Hematopoietic multipotent progenitor cell treated with erythropoietin and hydrocortisone succinate and interleukin-3 and kit ligand, for 8 days (in vitro differentiated cells): ENCODE results near the gene SP1.
"Not testable (repeated sequence)": the region's sequence is repeated elsewhere in the genome, so short reads cannot be mapped to it uniquely, and the experiment has no call there.

Experiments
- DNase-seq: peaks from one replicate; pipeline ENCODE4 v3.0.0-alpha.2; 2015

Gene SP1

DNA sequence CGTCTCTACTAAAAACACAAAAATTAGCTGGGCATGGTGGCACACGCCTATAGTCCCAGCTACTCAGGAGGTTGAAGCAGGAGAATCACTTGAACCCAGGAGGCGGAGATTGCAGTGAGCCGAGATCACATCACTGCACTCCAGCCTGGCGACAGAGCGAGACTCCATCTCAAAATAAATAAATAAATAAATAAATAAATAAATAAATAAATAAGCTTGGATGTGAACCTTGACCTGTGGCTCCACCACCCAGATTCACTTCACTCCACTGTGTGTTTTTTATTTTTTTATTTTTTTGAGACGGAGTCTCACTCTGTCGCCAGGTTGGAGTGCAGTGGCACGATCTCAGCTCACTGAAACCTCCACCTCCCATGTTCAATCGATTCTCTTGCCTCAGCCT is 18.3 kb upstream of the SP1 start:
- DNase-seq, result not testable (repeated sequence)

DNA sequence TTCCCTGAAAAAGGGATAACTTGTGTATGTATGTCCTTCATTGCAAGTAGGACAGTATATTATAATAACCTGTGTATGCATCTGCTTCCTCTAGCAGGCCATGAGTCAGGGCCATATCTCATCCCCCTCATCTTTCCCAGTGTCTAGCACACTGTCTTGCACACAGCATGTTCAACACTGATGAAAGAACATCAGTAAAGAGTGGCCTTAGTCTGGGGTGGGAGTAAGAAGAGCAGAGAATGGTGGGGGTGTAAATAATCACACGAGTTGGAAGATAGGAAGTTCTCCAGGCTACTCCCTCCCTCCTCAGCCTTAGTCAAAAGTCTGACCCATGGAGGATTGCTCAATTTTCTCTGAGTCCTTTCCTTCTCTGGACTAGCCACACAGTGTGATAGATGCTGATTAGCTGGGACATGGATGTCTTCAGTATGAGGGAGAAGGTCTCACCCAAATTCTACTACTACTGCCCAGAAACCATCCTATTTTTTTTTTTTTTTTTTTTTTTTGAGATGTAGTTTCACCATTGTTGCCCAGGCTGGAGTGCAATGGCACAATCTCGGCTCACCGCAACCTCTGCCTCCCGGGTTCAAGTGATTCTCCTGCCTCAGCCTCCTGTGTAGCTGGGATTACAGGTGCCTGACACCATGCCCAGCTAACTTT is 14.6 kb upstream of the SP1 start:
- peak; percentile 67 for DNase-seq

DNA sequence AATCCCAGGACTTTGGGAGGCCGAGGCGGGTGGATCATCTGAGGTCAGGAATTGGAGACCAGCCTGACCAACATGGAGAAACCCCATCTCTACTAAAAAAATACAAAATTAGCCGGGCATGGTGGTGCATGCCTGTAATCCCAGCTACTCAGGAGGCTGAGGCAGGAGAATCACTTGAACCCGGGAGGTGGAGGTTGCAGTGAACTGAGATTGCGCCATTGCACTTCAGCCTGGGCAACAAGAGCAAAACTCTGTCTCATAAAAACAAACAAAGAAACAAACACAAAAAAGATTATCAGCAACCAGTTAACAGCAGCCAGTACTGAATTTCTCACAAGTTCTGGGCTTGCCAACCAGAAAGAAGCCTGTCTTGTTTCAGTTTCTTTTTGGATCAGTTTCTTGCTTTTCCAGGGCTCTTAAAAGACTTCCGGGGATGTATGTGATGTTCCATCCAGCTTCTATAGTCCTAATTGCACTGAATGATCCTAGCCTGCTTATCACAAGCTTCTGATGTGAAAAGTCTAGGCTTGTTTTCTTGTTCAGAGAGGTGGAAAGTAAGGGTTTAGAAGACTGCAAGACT is 6.3 kb upstream of the SP1 start:
- not testable (repeated sequence) for DNase-seq

DNA sequence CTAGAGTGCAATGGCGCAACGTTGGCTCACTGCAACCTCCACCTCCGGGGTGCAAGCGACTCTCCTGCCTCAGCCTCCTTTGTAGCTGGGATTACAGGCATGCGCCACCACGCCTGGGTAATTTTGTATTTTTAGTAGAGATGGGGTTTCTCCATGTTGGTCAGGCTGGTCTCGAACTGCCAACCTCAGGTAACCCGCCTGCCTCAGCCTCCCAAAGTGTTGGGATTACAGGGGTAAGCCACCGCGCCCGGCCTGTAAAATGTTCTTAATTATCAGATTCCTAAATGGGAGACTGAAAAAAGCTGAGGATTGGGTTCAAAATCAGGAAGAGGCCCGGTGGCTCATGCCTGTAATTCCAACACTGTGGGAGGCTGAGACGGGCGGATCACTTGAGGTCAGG is 5.7 kb upstream of the SP1 start:
- not testable (repeated sequence) for DNase-seq

DNA sequence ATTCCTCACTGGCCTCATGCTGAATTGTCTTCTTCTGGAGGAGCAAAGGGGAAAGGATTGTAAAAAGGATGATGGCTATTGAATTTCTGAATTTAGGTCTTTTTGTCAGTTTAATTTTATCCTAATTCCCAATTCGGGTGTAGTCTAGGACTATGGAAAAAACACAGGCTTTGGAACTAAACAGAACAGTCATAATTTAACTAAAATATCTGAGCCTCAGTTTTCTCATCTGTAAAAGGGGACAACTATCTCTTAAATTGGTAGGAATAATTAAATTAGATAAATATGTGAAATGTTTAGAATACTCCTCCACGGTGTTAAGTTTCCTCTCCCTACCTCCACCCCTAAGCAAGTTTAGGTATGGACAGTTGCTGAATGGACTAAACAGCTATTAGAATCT is 3.2 kb upstream of the SP1 start:
- DNase-seq, result no peak

DNA sequence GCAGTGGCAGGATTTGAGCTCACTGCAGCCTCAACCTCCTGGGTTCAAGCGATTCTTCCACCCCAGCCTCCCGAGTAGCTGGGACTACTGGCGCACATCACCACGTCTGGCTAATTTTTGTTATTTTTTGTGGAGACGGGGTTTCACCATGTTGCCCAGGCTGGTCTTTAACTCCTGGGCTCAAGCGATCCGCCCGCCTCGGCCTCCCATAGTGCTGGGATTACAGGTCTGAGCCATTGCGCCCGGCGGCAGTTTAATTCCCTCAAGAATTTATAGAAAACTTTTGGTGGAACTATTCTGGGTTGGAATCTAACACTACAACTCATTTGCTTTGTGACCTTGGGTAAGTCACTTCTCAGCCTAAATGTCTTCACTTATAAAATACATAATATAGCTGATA is 1.8 kb upstream of the SP1 start:
- no peak for DNase-seq

DNA sequence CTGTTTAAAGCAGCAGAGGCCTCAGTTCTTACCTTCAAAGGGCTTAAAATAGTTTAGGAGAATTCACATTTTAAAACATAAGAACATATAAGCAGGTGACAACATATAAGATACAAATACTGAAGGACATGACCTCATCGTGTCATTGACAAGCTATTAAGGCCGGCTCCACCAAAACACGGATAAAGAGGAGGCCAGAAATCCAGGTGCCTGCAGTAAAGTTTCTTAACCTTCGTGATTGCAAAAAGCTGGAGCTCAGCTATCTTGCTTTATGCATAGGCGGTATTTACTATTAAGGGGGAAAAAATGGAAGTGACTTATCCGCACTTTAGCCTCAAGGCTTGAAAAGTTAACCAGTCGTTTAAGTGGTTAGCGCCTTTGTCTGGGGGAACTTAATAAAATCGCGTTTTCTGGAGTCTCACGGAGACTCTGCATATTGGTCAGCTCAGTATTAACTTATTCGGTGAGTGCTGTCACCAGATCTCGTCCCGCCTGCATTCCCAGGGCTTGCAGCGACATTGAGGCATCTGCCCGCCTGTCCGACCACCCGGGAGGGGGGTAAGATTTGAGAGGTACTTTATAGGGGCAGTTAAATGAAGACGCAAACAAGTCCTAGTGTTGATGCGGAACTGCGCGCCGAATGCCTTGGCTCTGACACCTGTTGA is 1.1 kb upstream of the SP1 start:
- peak; percentile 45 for DNase-seq

DNA sequence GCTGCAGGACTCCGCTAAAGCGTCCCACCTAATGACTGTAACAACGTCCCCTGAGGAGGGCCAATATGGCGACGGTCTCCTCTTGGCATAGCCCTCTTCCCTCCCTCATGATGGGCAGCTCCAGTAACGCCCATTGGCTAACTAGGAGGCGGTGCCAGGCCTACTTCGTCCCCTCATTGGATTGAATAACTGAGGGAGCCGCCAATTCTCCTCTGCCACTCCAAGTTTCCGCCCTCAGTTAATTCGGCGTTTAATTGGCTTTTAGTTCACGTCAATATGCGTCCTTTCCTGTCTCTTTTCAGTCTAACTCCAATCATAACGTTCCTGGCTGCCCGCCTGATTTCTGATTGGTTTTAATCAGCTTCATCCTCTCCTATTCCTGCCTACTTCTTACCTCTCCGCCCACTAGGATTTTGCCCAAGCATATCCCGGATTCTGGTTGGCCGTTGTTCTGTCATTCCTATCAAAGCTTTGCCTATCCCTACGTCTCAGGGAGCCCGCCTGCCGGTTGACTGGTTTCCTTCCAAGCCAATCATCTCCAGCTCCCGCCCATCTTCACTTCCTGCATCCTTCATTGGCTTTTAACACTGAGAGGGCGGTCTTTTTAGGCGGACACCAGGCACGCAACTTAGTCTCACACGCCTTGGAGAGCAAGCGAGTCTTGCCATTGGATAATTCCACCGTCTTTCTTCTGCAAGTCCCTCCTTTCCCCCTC is 430 bp upstream of the SP1 start:
- DNase-seq, result peak; percentile 100

DNA sequence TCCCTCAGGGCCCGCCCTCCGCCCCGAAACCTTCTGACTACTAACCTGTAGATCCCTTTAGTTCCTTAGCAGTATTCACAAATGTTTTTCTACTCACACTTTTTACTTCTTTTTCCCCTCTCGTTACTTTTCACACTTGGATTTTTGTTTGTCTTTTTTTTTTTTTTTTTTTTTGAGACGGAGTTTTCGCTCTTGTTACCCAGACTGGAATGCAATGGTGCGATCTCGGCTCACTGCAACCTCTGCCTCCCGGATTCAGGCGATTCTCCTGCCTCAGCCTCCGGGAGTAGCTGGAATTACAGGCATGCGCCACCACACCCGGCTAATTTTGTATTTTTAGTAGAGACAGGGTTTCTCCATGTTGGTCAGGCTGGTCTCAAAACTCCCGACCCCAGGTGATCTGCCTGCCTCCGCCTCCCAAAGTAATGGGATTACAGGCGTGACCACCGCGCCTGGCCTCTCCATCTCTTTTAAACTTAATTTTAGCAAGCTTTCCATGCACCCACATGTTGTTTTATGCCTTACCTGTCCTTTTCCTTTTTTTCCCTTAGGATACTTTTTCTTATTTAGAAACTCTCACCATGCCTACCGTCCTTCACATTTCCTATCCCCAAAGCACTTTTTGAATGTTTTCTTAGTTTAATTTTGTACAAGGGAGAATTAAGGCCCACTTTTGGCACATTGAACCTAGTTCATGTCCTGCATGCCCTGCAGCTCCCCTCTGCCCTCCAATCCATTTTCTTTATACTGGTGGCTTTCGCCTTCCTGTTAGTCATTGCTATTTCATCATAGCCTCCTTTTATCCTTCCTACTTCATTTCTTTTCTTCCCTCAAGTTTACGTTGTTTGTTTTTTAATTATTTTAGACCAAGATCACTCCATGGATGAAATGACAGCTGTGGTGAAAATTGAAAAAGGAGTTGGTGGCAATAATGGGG is 1.1 kb downstream of the SP1 start:
- no peak for DNase-seq

DNA sequence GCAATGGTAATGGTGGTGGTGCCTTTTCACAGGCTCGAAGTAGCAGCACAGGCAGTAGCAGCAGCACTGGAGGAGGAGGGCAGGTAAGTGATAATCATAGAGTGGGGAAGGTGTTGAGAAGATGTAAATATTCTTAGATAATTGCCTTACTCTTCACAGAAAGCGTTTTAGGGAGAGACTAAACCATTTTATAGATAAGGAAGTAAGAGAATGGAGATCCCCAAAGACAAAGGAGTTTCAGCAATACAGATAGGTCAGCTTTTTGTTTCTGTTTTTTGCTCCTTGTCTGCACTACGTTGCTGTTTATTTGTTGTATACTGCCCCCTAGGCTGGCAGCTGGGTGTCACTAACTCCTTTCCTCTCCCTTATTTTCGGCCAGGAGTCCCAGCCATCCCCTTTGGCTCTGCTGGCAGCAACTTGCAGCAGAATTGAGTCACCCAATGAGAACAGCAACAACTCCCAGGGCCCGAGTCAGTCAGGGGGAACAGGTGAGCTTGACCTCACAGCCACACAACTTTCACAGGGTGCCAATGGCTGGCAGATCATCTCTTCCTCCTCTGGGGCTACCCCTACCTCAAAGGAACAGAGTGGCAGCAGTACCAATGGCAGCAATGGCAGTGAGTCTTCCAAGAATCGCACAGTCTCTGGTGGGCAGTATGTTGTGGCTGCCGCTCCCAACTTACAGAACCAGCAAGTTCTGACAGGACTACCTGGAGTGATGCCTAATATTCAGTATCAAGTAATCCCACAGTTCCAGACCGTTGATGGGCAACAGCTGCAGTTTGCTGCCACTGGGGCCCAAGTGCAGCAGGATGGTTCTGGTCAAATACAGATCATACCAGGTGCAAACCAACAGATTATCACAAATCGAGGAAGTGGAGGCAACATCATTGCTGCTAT is 2.0 kb downstream of the SP1 start:
- DNase-seq, result peak; percentile 84

DNA sequence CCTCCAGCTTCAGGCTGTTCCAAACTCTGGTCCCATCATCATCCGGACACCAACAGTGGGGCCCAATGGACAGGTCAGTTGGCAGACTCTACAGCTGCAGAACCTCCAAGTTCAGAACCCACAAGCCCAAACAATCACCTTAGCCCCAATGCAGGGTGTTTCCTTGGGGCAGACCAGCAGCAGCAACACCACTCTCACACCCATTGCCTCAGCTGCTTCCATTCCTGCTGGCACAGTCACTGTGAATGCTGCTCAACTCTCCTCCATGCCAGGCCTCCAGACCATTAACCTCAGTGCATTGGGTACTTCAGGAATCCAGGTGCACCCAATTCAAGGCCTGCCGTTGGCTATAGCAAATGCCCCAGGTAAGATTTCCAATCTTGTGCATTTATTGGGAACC is 3.3 kb downstream of the SP1 start:
- DNase-seq, result no peak

DNA sequence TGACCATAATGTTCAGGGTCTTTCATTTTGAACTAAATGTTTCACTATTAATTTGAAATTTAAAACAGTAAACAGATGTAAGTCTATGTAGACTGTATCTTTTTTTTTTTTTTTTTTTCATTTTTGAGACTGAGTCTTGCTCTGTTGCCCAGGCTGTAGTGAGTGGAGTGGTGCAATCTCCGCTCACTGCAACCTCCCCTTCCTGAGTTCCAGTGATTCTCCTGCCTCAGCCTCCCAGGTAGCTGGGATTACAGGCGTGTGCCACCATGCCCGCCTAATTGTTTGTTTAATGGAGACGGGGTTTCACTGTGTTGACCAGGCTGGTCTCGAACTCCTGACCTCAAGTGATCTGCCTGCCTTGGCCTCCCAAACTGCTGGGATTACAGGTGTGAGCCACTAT is 6.4 kb downstream of the SP1 start:
- not testable (repeated sequence) for DNase-seq

DNA sequence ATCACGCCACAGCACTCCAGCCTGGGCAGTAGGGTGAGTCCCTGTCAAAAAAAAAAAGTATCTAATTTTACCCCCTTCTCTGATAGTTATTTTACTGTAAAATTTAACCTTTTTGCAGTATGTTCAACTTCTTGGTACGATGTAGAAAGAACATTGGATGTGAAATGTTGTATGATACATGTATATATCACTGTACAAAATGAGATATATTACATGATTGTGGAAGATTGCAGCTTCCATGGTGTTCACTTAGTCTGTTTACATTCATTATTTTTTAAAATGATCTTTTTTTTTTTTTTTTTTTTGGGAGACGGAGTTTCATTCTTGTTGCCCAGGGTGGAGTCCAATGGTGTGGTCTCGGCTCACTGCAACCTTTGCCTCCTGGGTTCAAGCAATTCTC is 9.0 kb downstream of the SP1 start:
- no peak for DNase-seq

DNA sequence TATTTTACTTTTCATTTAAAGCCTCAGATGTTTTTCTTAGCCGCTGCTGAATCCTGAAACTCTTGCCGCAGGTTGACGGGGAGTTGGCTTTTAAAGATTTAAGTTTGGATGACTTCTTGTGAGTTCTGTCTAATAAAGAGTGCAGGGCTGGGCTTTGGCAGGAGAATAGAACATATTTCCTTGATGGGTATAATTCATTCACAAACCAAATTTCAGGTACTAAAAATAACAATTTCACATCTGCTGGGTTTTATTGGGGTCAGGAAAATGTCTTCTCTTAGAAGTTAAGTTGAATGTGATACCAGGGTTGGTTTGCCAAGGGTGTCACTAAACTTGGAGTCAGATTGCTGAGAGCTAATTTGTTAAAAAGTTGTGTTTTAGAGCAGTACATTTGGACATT is 9.7 kb downstream of the SP1 start:
- no peak for DNase-seq

DNA sequence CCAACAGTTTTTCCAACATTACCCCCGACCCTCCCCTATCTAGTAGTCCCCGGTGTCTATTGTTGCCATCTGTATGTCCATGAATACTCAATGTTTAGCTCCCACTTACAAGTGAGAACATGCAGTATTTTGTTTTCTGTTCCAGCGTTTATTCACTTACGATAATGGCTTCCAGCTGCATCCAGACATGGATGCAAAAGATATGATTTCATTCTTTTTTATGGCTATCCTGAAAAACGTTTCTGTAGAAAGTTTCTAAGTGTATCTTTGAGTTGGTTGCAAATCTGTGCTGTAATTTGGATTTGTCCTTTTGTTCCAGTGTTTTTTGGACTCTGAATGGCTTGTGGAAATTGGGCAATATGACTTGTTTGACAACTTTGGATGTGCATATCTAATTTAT is 11.7 kb downstream of the SP1 start:
- no peak for DNase-seq

DNA sequence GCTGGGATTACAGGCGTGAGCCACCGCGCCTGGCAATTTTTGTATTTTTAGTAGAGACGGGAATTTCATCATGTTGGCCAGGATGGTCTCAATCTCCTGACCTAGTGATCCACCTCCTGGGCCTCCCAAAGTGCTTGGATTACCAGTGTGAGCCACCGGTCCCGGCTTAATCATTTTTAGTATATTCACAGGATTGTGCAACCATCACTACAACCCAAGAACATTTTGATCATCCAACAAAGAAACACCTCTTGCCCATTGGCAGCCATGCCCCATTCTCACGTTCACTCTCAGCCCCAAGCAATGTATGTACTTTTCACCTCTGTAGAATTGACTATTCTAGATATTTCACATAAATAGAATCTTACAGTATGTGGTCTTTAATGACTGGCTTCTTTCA is 19.9 kb downstream of the SP1 start:
- DNase-seq, result no peak

DNA sequence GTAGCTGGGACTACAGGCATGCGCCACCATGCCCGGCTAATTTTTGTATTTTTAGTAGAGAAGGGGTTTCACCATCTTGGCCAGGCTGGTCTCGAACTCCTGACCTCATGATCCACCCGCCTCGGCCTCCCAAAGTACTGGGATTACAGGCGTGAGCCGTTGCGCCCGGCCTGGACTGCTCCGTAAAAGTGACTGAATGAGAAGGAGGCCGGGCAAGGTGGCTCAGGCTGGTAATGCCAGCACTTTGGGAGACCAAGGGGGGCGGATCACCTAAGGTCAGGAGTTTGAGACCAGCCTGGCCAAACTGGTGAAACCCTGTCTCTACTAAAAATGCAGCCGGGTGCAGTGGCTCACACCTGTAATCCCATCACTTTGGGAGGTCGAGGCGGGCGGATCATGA is 22.4 kb downstream of the SP1 start:
- not testable (repeated sequence) for DNase-seq

DNA sequence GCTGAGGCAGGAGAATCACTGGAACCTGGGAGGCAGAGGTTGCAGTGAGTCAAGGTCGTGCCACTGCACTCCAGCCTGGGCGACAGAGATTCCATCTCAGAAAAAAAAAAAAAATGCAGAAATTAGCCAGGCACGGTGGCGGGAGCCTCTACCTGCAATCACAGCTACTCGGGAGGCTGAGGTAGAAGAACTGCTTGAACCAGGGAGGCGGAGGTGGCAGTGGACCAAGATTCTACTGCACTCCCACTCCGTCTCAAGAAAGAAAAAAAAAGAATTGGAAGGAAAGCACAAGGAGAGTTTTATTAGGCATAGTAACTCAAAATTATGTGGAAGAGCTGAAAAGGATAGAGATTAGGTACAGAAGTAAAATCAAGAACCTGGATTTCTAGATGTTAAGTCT is 22.9 kb downstream of the SP1 start:
- DNase-seq, result no peak

DNA sequence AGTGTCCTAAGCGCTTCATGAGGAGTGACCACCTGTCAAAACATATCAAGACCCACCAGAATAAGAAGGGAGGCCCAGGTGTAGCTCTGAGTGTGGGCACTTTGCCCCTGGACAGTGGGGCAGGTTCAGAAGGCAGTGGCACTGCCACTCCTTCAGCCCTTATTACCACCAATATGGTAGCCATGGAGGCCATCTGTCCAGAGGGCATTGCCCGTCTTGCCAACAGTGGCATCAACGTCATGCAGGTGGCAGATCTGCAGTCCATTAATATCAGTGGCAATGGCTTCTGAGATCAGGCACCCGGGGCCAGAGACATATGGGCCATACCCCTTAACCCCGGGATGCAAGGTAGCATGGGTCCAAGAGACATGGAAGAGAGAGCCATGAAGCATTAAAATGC is 31.0 kb downstream of the SP1 start:
- no peak for DNase-seq

DNA sequence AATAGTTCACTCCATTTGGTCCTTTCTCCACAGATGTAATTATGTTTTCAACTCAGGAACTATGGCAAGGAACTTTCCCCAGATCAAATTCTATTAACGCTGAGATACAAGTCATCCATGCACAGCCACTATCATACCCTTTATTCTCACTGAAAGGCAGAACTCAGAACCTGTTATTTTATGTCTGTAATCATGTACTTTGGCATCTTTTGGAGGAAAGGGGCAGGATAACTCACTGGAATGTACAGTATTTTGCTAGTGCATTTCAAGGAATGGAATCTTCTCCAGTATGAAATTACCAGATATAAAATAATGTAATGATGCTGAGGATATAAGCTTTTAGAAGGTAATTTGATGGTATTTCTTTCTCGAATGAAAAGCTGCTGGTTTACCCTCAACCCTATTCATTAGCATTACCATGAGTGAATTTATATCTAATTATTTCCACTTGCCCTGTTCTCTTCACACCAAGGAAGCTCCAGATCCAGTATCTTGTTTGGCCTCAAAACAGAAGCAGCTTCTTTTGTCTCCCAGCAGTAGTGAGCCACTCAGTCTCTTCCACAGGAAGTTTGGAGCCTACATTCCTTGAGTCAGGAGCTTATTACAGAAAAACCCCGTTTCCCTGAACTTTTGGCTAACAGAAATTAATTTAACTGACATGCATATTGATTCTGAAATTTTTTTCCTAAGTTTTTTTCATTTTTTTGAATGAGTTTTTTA is 33.7 kb downstream of the SP1 start:
- no peak for DNase-seq
